GM12891 (cell line): ENCODE data around the gene CDC42EP3.

Source experiments
- PAX5 ChIP-seq: IDR thresholded peaks from 2 replicates; pipeline ENCODE4 v1.6.1; 2011; ENCODE audit warnings: low read length, moderate library complexity, mild to moderate bottlenecking; ENCODE audit not compliant: insufficient read depth, severe bottlenecking
- POLR2A ChIP-seq: IDR thresholded peaks from 2 replicates; pipeline ENCODE4 v1.6.1; 2011; ENCODE audit warnings: low read depth, low read length, control low read depth
- POLR2AphosphoS5 ChIP-seq: IDR thresholded peaks from 2 replicates; pipeline ENCODE4 v1.6.1; 2011; ENCODE audit warnings: low read depth, low read length, control low read depth
- POU2F2 ChIP-seq: IDR thresholded peaks from 2 replicates; pipeline ENCODE4 v1.6.1; 2011; ENCODE audit warnings: low read depth, mild to moderate bottlenecking, control low read depth, low read length, moderate library complexity
- SPI1 ChIP-seq: IDR thresholded peaks from 2 replicates; pipeline ENCODE4 v1.6.1; 2011; ENCODE audit warnings: low read depth, low read length, control low read depth
- TAF1 ChIP-seq: IDR thresholded peaks from 2 replicates; pipeline ENCODE4 v1.6.1; 2011; ENCODE audit warnings: low read depth, low read length, control low read depth

GRCh38 chr2:37664231-37664643, 7.2 kb downstream of the CDC42EP3 start:
- TF ChIP-seq TAF1 (no peak), POLR2AphosphoS5 (no peak), POLR2A (no peak), SPI1 (no peak), PAX5 (no peak), POU2F2 (no peak)
